Hematopoietic multipotent progenitor cell treated with erythropoietin and hydrocortisone succinate and interleukin-3 and kit ligand, for 6 days (in vitro differentiated cells): Measurements from ENCODE around the gene SEMA5A.

Experiments
- DNase-seq: peaks from one replicate; pipeline ENCODE4 v3.0.0-alpha.2; 2015

The SEMA5A gene

GRCh38 chr5:9091896-9092662, 453.8 kb downstream of the SEMA5A start:
- DNase-seq: no peak

DNA sequence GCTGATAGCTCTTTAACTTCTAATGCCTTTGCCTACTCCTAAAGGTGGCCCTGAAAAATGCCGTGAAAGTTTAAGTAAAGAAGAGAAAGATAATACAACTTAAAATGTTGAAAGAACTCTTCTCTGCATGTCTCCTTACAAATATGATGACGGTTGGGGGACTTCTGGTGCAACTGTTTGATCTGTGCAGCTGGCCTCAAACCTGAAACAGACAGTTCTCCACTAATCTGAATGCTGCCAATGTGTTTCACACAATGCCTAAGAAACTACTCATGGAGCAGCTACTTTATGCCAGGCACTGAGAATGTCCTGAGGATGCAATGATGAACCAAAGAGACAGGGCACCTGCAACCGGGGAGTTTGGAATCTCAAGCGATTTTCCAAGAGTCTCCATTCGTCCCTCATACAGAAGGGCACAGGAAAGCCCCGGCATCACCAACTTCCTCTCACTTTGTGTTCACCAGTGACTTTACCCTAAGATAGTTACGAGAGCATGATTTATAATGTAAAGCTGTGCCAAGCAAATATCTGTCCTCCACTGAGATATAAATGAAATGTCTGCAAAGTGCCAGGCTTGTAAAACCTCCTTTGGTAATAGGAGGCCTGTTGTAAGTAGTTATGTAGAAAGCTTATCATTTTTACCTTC, 455.4 kb downstream of the SEMA5A start:
- no peak for DNase-seq

- DNase-seq: no peak
Observed at GRCh38 chr5:9089893-9090292, 456.0 kb downstream of the SEMA5A start.

GRCh38 chr5:9082996-9083395, 462.9 kb downstream of the SEMA5A start:
- DNase-seq: no peak

DNA sequence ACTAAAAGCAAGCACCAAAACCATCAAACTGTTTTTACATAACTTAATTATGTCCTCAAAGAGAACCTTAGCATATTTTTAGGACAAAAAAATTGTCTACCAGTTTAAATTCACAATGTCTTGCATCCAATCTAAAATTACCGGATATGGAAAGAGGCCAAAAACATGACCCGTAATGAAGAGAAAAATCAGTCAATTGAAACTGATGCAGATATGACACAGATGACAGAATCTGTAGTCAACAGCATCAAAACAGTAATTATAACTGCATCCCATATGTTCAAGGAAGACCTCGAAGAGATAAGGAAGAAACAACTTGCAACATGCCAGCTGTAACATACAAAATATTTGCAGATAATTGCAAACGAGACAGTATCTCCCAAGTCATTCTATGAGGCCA, 473.2 kb downstream of the SEMA5A start:
- DNase-seq: no peak

- DNase-seq: no peak
Observed at GRCh38 chr5:9071524-9071923, 474.4 kb downstream of the SEMA5A start.

DNA sequence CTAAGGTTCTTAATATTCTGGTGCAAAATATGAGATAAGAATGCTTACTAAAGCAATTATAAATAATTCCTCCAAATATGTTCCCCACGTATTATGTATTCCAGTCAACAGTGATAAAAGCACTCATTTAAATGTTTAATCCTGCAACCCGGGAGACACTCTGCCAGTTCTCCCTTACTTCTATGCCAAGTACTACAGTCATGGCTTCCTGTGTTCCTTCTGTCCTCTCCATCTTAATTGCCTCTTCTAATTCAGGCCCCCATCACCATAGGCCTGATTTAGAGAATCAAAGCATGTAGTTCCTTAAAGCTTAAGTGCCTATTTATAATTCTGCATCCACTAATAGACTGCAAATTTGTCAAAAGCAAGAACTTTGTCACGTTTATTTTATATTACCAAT, 474.8 kb downstream of the SEMA5A start:
- no peak for DNase-seq

DNA sequence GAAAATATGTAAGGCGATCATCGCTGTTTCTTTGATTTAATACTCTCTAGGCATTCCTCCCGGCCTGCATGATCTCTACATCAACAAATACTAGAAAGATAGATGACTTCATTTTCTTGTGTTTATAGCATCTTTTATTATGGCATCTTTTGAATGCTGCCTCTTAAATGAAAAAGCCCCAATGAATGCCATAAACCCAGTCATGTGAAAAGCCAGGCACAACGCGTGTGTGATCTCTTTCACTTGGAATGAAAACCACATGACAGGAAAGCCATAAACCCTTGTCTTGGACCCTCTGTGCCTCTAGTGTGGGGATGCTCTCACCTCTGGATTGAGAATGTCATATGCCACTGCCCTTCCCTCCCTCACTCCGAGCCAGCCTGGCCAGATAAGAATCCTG, 476.2 kb downstream of the SEMA5A start:
- no peak for DNase-seq

- no peak for DNase-seq
Observed at GRCh38 chr5:9067154-9067553, 478.7 kb downstream of the SEMA5A start.

GRCh38 chr5:9066349-9066748, 479.5 kb downstream of the SEMA5A start:
- no peak for DNase-seq

GRCh38 chr5:9063615-9064245, 482.1 kb downstream of the SEMA5A start:
- DNase-seq: no peak

DNA sequence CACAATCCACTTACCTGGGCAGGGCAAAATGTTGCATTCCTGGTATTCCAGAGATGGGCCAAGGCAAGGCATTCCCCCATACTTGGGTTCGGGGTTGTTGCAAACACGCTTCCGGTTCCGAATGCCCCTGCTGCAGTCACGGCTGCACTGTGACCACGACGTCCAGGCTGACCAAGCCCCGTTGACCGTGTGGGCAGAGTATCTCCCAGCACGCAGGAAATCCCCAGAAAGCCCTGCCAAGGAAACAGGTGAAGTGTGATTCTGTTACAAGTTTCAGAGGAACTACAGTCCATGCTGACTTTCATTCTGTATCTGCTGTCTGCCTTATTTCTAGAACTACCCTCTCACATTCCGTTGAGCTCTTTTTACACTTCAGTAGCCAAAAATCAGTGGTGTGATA, 483.0 kb downstream of the SEMA5A start:
- DNase-seq: no peak

DNA sequence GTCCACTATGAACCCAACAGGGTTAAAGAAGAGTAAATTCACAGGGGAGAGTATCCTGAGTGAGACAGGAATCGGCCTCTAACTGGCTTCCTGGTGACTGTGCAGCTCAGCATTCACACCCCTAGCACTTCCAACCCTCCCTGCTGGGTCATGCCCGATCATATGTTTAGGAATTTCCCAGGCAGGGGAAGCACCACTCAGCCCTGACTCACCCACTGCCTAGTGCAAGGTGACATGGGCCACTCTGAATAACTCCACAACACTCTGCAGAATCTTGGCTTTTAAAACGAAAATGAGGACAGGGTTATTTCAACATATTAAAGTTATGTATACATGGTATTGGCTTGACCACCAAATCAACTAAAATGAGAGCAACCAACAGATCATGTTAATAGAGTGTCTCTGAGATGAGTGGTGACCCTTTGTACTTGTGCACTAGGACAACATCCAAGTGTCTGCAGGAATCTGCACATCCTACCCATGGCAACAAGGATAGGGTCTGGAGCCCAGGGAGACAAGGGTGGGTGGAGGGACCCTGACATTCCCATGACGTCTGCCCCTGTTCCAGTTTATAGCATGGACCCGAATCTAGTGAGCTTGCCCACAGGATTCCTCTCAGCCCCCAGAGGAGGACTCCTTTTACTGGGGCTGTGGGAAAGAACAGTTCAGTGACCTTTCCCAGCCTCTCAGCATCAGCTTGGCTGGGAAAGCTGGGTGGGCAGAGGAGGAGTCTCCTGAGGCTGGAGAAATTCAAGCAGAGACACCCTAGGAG, 485.8 kb downstream of the SEMA5A start:
- no peak for DNase-seq

DNA sequence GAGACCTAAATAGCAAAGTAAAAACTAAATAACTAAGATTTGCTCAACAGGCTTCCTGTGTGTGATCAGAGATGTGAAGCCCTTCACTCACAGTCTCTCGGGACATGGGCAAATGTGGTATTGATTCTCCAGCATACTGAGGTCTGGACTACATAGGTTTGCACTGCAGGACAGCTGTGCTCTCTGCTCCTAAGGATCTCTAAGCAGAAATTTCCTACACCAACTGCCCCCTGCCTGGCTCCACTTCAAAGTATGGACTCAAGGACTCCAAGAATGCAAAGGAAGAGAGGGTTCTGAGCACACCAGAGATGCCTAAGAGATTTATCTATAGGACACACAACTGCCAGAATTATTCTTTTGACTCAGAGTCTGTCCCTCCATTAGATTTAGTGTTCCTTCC, 487.2 kb downstream of the SEMA5A start:
- DNase-seq: no peak

- DNase-seq: no peak
Observed at GRCh38 chr5:9058161-9058560, 487.7 kb downstream of the SEMA5A start.

GRCh38 chr5:9057406-9058000, 488.4 kb downstream of the SEMA5A start:
- DNase-seq: no peak

DNA sequence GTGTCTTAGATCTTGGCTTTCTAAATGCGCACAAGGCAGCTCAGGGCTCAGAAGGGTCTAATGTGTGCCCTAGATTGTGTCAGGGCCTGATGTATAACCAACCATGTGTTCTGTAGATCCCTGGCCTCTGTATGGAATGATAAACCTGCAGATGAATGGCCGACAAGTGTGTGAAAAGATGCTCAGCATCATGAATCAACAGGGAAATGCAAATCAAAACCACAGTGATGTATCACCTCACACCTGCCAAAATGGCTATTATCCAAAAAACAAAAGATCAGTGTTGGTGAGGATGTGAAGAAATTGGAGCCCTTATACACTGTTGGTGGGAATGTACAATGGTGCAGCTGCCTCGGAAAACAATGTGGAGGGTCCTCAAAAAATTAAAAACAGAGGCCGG, 489.8 kb downstream of the SEMA5A start:
- DNase-seq: no peak

GRCh38 chr5:9054821-9055589, 490.9 kb downstream of the SEMA5A start:
- DNase-seq: no peak

DNA sequence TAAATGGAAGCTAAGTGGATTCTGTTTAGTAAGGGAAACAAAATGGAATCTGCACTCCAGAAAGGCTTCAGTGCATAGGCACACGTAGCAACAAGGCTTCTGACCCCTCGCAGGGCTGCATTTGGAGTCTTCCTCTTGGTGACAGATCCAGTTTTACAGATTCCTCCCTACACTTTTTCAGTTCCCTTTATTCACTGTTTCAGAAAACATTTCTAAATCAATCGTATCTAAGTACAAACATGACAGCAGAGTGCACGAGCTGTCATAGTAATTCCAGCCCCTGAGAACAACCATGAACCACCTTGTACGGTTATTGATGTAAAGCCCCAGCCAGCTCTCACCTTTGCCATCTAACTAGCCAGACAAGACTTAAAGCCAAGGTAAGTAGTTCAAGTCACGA, 491.6 kb downstream of the SEMA5A start:
- no peak for DNase-seq

DNA sequence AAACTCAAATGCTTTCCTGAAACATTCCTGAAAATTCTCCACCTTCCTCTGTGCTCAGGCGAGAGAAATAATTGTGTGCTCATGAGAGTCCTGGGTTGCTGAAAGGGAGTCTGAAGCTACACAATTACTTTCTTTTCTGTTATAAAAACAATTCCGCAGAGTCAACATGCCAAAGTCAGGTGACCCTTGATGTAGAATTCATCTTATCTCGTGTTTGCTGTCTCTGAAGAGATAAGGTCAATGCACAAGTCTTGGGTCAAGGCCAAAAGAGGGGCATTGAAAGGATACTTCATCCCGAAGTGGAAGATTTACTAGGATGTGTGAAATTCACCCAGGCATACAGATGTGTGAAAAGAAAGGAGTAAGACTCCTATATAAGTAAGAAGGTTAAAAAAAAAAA, 493.5 kb downstream of the SEMA5A start:
- no peak for DNase-seq

DNA sequence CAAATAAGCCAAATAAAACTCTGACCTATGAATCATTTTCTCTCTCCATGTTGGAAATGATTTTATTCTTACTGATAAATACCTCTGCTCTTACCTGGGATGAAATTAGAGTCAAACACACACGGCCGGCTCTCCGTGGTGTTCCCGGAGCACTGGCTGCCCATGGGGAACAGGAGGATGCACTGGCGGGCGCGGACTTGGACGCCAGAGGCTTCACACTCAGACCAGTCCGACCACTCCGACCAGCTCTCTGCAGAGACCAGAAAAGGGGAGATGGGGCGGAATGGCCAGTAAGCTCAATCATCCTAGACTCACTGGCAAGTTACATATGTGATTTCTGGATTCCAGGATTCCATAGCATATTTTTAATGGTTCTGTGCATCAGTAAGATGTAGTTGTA, 494.1 kb downstream of the SEMA5A start:
- DNase-seq: no peak

- DNase-seq: no peak
Observed at GRCh38 chr5:9047932-9048331, 497.9 kb downstream of the SEMA5A start.
